CD4-positive, alpha-beta T cell treated with Interleukin-10 for 1 hour (primary cell): ENCODE measurements around the gene SNRNP27.
A peak's percentile ranks its signal among the peaks of the same experiment; 100 is the strongest.

ENCODE experiments used
- DNase-seq: peaks from one replicate; pipeline ENCODE4 v3.0.0-alpha.2; 2020

Gene SNRNP27

DNA sequence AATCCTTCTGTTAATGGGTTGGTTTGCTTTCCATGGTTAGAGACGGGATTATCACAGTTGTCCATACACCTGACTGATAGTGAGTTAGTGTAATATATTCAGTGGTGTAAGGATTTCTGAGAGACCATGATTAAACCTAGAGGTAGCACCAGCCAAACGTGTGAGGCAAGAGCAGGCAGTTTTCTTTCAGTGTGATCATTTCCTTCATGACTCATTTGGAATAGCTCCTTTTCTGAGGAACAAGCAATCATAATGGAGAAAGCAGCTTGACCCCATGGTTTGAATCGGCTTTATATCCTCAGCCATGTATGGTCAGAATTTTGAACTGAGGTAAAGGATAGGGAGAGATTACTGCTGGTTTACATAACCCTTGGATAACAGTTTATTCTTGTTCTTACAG is 24.1 kb downstream of the SNRNP27 start:
- no peak for DNase-seq

DNA sequence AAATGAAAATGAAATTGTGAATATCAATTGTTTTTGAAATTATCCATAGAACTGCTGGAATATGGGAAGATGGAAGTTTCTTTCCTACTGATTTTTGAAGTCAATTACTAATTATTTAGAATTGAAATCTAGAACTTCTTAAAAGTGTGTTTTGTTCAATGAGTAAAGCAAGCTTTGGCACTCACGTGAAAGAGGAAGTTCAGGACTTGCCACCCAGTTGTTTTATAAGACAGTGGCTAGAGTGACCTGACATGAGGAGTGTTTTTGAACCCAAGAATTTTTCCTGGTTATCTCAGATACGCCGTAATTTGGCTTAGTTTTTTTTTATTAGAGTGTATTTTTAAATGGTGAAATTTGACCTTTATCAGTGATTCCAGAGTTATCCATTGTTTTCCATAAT is 24.6 kb downstream of the SNRNP27 start:
- DNase-seq: no peak

DNA sequence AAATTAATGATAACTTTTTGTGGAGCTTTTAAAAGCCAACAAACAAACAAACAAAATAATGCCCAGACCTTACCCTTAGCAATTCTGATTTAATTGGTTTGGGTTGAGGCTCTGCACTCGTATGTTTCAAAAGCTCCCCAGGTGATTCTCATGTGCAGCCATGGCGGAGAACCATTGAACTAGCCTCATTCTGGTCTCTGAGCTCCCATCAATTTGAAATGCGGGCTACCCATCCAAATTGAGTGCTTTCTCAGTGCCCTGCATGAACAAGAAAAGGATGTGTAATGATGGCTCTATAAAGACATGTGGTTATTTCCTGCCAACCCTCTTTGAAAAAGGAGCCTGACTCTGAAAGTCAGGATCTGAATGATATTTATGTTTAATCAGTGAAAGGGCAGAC is 29.4 kb downstream of the SNRNP27 start:
- DNase-seq: no peak

DNA sequence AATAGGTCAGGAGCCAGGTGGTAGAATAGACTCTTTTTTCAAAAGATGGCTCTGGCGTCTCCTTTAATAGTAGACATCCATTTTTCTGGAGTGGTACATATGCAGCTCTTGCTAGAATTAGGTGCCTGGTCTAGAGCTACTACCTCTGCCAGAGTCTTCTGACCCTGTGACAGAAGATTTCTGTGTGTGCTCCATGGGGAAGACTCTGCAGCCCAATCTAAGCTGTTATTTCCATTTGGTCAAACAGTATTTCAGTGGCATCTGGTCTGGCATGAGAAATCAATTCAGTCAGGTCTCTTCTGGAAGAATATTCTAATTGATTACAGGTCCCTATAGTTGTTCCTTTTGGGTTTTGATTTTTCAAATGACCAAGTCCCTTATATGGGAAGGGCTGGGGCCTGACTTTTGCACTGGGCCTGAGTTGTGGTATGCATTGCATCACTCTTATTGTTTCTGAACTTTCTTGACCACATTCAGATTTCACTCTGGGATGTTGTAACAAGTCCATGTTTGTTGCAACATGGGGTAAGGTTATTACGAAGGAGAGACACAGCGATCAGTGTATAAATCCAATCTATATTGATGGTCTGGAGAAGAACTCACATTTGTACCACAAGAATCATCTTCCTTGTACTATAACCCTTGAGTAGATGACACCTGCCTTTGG is 33.2 kb downstream of the SNRNP27 start:
- DNase-seq: no peak

DNA sequence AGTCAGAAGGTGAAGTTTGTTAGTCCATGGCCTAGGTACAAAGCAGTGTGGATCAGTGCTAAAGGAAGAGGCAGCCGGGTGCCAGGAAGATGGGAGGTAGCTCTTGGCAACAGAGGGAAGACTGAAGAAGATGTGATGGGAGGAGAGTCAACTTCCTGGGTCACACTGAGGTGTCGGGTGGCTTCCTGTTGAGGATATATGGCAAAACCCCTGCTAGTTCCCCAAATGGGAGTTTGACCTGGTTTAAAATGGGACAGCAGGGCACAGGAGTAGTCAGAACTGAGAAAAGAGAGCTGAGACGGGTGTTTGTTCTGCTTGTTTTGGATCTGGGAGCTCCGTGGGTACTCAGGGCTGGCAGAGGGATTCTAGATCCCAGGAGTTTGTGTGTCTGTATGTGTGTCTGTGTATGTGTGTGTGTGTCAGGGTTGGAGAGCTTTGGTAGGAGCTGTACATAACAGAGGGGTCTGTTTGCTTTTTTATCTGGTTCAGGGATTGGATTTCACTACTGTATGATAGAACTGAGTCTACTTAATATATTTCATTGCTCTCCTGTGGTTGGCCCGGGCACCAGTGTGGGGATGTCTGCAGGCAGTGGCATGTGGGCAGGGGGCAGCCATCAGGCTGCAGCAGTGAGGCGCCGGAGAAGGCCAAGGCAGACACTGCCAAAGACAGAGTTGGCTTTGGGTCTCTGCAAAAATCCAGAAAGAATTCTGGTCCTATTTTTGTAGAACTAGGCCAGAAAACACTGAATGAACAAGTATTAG is 38.3 kb downstream of the SNRNP27 start:
- no peak for DNase-seq

DNA sequence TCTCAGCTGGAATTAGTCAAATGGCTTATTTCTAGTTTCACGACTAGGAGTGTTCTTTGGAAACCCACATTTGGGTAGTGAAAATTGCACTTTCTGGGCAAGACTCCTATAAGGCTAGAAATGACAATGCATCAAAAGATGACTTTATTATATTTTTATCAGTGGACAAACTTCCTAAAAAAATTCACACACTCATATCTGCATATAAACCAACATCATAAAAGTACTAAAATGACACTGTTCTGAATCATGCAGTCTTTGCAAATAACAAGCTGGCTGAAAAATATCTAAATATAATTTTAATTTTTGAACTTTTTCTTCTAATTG is 38.8 kb downstream of the SNRNP27 start:
- DNase-seq: no peak

DNA sequence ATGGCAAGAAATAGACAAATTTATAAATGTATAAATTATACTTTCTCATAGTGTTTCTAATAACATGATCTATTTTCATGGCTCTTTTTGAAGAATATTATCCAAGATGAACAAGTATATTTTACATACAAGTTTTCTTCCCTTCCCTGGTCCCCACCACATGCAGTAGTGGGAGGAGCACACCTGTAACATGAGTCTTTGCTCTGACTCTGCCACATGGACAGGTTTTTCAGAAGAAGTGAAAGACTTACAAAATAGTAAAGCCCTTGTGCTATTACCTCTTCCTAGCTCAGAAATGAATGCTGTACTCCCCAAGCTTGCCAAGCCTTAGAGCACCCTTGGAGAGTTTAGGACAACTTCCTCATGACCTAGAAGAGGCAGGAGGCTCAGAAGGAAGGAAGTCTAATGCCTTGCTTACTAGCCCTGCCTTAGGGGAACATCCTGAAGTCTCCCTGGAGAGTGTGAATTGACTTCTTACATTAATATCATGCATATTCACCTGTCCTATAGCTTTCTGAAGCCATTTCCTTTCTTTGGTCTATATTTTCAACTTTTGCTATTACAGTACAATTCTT is 39.6 kb downstream of the SNRNP27 start:
- no peak for DNase-seq

DNA sequence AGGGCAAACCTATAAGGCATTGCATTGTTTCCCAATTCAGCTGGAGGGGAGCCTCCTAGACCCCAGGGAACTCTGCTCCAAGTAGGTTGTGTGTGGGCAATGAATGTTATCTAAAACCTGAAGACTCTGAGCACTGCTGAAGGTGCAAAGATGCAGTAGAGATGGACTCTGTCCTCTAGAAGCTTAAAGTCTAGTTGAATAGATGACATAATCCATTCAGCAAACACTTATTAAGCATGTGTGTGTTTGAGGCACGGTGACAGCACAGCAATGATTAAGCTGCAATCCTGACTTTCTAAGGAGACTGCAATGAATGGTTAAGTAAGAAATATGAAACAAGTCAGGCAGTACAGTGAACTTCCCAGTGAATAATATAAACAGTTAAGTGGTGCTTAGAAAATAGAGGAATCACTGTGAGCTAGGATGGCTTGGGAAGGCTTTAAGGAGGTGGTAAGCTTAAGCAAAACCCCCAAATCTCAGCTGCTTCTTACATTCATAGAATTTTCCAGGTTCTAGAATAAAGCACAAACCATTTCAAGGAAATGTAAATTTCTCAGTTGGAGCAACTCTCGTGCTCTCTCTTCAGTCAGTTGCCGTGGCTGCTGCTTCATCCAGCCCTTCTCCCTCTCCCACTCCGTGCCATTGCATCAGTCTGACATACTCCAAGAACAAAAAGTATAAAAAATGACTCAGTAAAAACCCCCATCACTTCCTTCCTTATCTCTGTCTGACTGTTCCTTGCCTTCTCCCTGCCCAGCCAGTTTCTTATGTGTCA is 40.3 kb downstream of the SNRNP27 start:
- no peak for DNase-seq

DNA sequence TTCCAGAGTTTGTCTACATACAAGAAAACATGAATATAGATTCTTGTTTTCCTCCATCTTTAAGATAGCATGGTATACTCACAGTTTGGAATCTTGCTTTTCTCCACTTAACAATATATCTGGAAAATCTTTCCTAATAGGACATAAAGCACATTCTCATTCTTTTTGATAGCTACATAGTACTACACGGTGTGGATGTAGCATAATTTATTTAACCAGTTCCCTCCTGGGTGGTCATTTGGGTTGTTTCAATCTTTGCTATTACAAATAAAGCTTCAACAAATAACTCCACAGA is 40.8 kb downstream of the SNRNP27 start:
- DNase-seq: no peak

DNA sequence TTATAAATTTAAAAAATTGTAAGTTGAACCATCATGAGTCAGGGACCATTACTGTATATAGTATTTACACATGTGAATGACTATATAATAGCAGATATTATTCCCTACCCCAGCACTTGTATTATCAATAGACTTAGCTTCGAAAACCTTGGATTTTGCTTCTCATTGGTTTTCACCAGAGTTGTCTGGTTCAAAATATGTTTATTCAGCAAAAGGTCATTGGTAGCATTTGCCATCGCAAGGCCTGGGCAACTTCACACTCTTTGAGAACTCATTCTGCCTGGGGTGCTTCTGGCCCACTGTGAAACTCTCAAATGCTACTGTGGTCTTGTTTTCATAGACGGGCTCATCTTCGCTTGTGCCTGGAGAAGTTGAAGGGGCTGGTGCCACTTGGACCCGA is 41.3 kb downstream of the SNRNP27 start:
- no peak for DNase-seq

DNA sequence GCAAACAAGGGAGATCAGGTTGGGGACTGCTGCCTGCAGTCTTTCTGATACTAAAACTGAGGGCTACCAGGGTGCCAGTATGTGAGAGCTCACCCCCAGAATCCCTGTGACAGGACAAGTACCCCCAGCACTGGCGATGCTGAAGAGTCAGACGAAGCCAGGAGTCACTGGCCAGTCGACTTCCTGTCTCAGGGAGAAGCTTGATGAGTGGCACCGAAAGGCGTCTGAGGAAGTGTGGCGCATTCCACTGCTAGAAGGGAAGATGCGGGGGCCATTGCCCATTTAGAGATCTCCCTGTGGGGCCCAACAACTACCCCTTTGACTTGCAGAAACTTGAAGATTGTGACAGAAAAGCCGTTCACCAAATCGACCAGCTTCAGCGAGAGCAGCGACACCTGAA is 43.1 kb downstream of the SNRNP27 start:
- DNase-seq: no peak

DNA sequence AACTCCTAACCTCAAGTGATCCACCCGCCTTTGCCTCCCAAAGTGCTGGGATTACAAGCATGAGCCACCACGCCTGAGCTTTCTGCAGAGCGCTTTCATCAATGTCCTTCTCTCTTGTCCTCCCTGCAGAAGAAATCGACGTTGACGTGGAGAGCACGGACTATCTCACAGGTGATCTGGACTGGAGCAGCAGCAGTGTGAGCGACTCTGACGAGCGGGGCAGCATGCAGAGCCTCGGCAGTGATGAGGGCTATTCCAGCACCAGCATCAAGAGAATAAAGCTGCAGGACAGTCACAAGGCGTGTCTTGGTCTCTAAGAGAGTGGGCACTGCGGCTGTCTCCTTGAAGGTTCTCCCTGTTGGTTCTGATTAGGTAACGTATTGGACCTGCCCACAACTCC is 44.2 kb downstream of the SNRNP27 start:
- no peak for DNase-seq

DNA sequence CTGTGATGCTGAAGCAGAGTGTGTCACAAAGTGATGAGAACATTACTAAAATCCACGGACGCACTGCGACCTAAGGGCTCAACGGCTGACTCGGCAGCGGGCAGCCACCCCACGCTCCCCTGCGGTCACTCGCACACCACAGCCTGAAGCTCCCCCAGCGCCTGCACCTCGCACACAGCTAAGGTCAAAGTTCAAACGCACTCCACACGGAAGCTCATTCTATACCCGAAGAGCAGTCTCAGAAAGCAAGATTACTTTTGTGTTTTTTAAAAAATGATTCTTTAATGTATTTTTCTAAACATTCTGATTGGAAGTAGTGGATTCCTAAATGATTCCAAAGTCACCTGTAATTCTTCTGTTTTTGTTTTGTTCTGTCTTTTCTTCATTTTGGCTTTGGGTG is 46.0 kb downstream of the SNRNP27 start:
- no peak for DNase-seq

DNA sequence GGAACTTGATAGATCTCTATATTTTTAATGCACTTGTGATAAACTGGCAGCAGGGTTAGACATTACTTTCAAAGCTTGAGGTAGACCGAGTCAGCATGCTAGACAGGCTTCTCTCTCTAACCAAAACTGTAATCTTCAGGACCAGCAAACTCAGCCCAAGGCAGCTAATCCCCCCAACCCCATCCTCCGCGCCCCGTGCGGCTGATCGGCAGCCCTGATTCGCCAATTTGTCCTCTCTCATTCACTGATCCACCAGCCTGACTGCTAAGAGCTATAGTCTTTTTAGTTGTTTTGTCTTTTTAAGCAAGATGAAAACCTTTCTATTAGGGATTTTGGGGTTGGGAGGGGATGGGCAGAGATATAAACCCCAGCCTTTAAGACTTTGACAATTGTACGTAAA is 46.9 kb downstream of the SNRNP27 start:
- DNase-seq: no peak

DNA sequence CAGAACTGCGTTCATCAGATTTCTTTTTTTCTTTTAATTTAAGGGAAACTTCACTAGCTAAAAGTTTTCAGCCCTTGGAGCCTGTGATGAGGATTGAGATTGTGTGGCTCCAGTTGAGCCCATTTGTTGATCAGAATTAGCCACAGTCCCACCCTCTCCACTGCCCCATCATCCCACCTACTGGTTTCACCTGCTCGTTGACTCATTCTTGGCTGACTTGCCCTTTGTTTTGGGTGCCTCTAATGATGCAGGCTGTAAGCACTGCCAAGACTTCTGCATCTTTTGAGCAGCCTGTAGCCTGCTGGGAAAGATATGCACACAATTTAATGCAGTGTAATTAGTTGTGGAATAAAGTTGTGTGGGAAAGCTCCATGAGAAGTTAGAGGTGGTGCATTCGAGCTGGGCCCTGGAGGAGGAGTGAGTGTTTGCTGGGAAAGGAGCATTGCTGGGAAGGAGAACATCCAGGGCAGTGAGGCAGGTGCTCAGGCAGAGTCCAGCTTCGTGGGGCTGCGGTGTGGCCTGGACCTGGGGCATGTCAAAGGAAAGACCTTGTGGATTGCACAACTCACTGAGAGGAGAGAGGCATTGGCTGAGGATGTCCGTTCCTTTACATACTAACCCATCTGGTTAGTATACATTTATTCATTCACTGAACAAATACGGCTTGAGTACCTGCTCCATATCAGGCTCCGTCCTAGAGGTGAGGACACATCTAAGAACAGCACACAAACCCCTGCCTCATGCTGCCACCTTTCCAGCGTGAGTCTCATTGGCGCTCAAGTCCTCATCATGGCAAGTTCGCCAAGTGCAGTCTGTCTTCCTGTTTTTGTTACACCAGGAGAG is 49.5 kb downstream of the SNRNP27 start:
- DNase-seq: no peak

DNA sequence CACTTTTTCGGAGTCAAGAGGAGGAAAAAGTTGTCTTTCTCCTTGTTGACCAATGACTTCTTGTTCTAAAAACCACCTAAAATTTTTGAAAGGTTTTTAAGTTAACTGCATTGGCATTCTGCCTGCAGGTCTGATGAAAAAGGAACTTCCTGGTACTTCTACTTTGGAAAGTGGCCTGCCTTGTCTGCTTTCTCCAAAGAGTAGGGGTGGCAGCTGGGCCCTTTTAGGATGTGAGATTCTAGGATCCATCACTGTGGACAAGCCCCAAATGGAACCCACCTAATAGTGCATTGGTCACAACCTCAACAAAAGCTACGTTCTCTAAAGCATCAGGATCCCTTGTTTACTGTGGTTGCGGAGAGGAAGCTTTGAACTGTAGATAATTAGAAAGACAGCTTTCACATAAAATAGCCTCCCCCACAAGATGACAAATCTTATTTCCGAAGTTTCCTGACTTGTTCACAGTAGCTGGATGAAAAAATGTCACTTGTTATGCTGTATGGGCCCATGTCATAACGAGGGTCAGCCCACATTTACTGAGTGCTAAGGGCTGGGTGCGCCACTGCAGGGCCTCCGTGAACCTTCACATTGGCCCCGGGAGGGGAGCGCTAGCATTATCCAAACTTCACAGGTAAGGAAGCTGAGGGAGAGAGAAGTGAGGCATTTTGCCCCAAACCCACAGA is 50.2 kb downstream of the SNRNP27 start:
- DNase-seq: no peak

DNA sequence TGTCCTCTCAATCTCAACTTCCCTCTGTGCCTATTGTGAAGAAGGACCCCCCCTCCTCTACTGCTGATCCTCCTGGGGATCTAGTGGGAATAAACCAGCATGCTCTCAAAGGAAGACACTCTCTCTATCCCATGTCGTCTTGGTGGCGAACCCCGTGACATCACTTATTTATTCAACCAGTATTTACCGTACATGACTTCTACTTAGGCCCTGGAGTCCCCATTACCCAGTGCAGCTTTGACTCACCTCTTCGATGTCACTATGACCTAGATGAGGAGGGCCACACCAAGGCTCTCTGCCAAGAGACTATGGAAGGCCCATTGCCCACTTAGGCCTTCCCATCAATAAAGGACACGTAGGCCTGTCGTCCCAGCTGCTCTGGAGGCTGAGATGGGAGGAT is 51.0 kb downstream of the SNRNP27 start:
- DNase-seq: no peak

DNA sequence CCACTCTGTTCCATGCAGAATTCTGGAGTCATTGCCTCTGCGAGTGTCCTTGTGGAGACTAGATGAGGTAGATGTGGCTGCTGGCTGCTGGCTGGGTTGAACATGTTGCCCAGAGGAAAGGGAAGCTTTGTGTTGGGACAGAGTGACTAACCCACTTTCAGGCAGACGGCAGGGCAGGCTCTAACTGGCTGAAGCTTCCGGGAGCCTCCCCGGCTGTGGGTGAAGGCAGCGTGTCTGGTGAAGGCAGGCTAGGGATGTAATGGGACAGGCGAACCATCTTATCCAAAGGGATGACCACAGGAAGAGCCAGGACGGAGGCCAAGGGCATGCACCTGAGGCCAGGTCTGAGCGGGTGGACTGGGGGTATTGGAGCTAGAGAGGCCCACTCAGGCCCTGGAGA is 51.7 kb downstream of the SNRNP27 start:
- DNase-seq: no peak

DNA sequence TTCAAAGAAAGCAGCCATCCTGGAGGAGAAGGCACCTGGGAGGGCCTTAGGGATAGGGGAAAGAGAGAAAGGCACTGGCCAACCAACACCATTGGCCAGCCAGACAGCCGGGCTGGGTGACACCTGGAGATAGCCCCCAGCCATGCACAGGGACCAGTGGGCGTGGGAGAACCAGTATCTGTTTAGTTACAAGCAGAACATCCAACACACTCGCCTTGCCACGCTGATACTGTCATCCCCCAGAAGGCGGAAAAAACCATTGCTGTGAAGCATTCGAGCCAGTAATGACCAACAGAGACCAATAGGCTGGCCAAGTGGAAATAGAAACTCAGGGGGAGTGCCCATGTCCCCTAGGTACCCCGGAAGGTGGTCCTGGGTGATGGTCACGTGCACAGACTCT is 52.2 kb downstream of the SNRNP27 start:
- DNase-seq: no peak

DNA sequence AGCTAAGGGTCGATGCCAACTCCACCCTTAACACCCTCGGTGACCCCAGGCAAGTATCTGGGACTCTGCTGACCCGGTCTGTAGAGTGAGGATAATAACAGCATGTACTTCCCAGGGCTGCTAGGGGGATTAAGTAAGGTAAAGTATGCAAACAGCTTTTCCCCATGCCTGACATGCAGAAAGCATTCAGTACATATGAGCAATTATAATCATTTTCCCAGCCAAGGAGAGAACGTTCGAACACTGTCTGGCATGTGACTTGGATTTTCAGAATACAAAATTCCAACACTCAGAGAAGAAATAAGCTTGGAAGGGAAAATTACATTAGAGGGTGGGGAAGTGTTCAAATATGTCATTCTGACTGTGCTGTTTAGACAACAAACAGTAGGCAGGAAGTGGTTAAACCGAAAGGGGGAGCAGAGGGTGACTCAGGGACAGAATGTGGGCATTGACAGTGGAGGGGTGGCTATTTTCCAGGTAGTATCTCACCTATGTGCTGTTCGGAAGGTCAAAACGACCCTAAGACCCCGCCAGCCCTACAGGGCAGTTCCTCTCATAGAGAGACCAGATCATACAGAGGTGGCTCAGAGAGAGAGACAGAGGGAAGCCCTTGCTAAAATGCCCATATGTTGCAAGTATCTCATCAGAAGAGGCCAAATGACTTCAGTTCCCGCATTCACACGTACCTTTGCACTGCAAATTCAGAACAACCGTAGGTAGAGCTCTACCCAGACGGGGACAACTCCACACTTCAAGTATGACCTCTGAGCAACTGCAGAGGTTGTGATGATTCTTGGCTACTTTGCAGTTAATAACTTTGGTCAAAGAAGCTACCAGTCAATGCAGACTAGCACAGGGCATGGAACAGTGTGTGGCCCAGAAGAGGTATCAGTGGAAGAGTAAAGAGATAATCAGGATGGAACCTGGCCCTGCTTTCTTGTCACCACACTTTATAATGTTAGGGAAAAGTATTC is 52.9 kb downstream of the SNRNP27 start:
- peak; percentile 72 for DNase-seq

DNA sequence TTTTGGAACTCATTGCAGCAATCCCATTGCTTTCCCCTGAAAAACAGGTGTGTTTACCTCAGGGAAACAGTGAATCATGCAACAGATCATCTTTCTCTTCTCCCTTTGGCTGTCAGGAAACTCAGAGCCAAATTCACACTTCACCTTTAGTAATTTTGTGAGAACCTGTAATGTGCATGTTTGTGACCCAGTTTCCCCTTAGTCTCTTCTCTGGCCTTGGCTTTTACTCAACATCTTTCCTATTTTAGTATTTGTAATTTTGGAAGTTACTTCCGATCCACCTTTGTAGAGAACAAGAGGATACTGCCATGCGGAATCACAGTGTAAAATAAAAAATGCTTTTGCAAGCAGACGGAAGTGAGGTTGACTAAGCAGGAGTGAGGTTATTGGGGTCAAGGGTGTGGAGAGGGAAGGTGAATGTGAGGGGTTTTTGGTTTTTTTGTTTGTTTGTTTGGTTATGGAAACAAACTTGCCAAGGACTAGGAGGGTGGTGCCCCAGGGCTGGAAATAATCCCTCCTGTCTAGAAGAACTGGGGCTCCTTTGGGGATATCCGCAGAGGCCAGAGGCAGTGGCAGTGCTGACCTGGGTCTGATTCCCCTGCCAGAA is 53.7 kb downstream of the SNRNP27 start:
- peak; percentile 22 for DNase-seq
